Liver (tissue), 9 donors: Measurements from ENCODE around the gene IGF1. TPM values are rescaled to one million over a fixed set of nuclear protein-coding genes. Genes with fewer than 3 reads are reported as not detected.

Experiments used
- DNase-seq: peaks from one replicate; pipeline ENCODE4 v3.0.0-alpha.2; 2017; ENCODE audit warnings: low spot score
- H3K27ac ChIP-seq, 2 donors: one replicate each; pipeline ENCODE4 v1.7.0; 2013; ENCODE audit warnings: inconsistent platforms in 2 of 2, low read length in 2 of 2, control low read depth in 1 of 2, low read depth in 1 of 2, mild to moderate bottlenecking in 1 of 2
- H3K27me3 ChIP-seq, 4 donors: one replicate each; pipeline versions ENCODE4 v1.6.1 to v1.7.0; 2013; ENCODE audit warnings: low read length in 3 of 4, inconsistent platforms in 1 of 4, mild to moderate bottlenecking in 1 of 4, moderate library complexity in 1 of 4; ENCODE audit not compliant: control insufficient read depth in 4 of 4, insufficient read depth in 4 of 4
- H3K36me3 ChIP-seq, 4 donors: one replicate each; pipeline versions ENCODE4 v1.6.1 to v1.7.0; 2013; ENCODE audit warnings: low read length in 3 of 4, mild to moderate bottlenecking in 3 of 4, low read depth in 1 of 4, moderate library complexity in 1 of 4; ENCODE audit not compliant: control insufficient read depth in 4 of 4, insufficient read depth in 3 of 4
- H3K4me1 ChIP-seq, 4 donors: one replicate each; pipeline versions ENCODE4 v1.6.1 to v1.7.0; 2013; ENCODE audit warnings: low read length in 3 of 4, mild to moderate bottlenecking in 3 of 4, moderate library complexity in 1 of 4; ENCODE audit not compliant: control insufficient read depth in 4 of 4, insufficient read depth in 4 of 4
- H3K4me3 ChIP-seq, 3 donors: one replicate each; pipeline versions ENCODE4 v1.6.1 to v1.7.0; 2013; ENCODE audit warnings: low read length in 3 of 3, control low read depth in 1 of 3, low read depth in 1 of 3, mild to moderate bottlenecking in 1 of 3
- H3K9ac ChIP-seq, 2 donors: one replicate each; pipeline ENCODE4 v1.7.0; 2013; ENCODE audit warnings: low read length in 2 of 2, mild to moderate bottlenecking in 2 of 2, moderate library complexity in 2 of 2, control low read depth in 1 of 2, low read depth in 1 of 2
- H3K9me3 ChIP-seq, 4 donors: one replicate each; pipeline versions ENCODE4 v1.6.1 to v1.7.0; 2013; ENCODE audit warnings: low read length in 3 of 4; ENCODE audit not compliant: control insufficient read depth in 4 of 4
- FOXA1 ChIP-seq: IDR thresholded peaks from 2 replicates; pipeline ENCODE4 v1.6.1; 2016; ENCODE audit warnings: antibody characterized with exemption
- FOXA2 ChIP-seq: IDR thresholded peaks from 2 replicates; pipeline ENCODE4 v1.6.1; 2016; ENCODE audit warnings: antibody characterized with exemption
- GABPA ChIP-seq, 2 donors: IDR thresholded peaks in 1 of 2; conservative IDR thresholded peaks in 1 of 2; 2 replicates each; pipeline ENCODE4 v1.6.1; 2016; ENCODE audit warnings: antibody characterized with exemption in 2 of 2, mild to moderate bottlenecking in 1 of 2, moderate library complexity in 1 of 2
- HNF4A ChIP-seq, 2 donors: conservative IDR thresholded peaks; 2 replicates each; pipeline ENCODE4 v1.6.1; 2016; ENCODE audit warnings: antibody characterized with exemption in 2 of 2, mild to moderate bottlenecking in 2 of 2
- HNF4G ChIP-seq: IDR thresholded peaks from 2 replicates; pipeline ENCODE4 v1.6.1; 2016; ENCODE audit warnings: antibody characterized with exemption
- JUND ChIP-seq, 2 donors: IDR thresholded peaks; 2 replicates each; pipeline ENCODE4 v1.6.1; 2016; ENCODE audit warnings: antibody characterized with exemption in 2 of 2
- NR2F2 ChIP-seq: IDR thresholded peaks from 2 replicates; pipeline ENCODE4 v1.6.1; 2016; ENCODE audit warnings: antibody characterized with exemption
- RAD21 ChIP-seq, 2 donors: IDR thresholded peaks; 2 replicates each; pipeline ENCODE4 v1.6.1; 2016; ENCODE audit warnings: antibody characterized with exemption in 2 of 2, mild to moderate bottlenecking in 2 of 2
- RXRA ChIP-seq, 2 donors: IDR thresholded peaks; 2 replicates each; pipeline ENCODE4 v1.6.1; 2017 to 2018; ENCODE audit warnings: antibody characterized with exemption in 2 of 2, mild to moderate bottlenecking in 1 of 2
- SP1 ChIP-seq: IDR thresholded peaks from 2 replicates; pipeline ENCODE4 v1.6.1; 2018; ENCODE audit warnings: antibody characterized with exemption, mild to moderate bottlenecking
- TAF1 ChIP-seq: conservative IDR thresholded peaks from 2 replicates; pipeline ENCODE4 v1.6.1; 2016; ENCODE audit warnings: antibody characterized with exemption, mild to moderate bottlenecking
- YY1 ChIP-seq: IDR thresholded peaks from 2 replicates; pipeline ENCODE4 v1.6.1; 2016; ENCODE audit warnings: antibody characterized with exemption, mild to moderate bottlenecking
- WGBS: extraction: QIAGEN DNeasy Blood & Tissue Kit; methylation state at CpG from one replicate; pipeline ENCODE4 v1.1.7; 2013; 5-methylcytosine and 5-hydroxymethylcytosine counted together
- polyA plus RNA-seq, 2 donors: library from polyadenylated mRNA; stranded (reverse) in 1 of 2; unstranded in 1 of 2; fragments of 200-250 nt in 1 of 2; fragments of >200 nt in 1 of 2; fragmentation: Nextera tagmentation in 1 of 2; extraction: Ambion mirVana in 1 of 2; gene quantifications; one replicate each; pipeline versions ENCODE4 v1.2.1 to v1.2.3, GENCODE V29; 2013 to 2015
- total RNA-seq, 2 donors: library from RNA; depleted of rRNA; stranded (reverse); fragments of >200 nt; gene quantifications; one replicate each; pipeline ENCODE4 v1.2.3, GENCODE V29; 2014
- TF ChIP-seq, protein P1 (sequence below): IDR thresholded peaks from 2 replicates; pipeline ENCODE4 v1.6.1; 2016; ENCODE audit warnings: antibody characterized with exemption
- TF ChIP-seq, protein P2 (sequence below): IDR thresholded peaks from 2 replicates; pipeline ENCODE4 v1.6.1; 2016; ENCODE audit warnings: antibody characterized with exemption
- TF ChIP-seq, protein P3 (sequence below): IDR thresholded peaks from 2 replicates; pipeline ENCODE4 v1.6.1; 2016; ENCODE audit warnings: antibody characterized with exemption, mild to moderate bottlenecking
- TF ChIP-seq, protein P4 (sequence below): fragments of 150-350 bp; IDR thresholded peaks from 2 replicates; pipeline ENCODE4 v1.5.1; 2017; ENCODE audit warnings: improper control_type of control experiment, low read depth, low read length; ENCODE audit not compliant: missing input control
- TF ChIP-seq, protein P5 (sequence below): IDR thresholded peaks from 2 replicates; pipeline ENCODE4 v1.6.1; 2016; ENCODE audit warnings: antibody characterized with exemption
- donor health status: healthy.
- donor health status: healthy.
- donor health status: healthy.
- donor health status: healthy.
- donor health status: healthy.

IGF1 gene
- total and polyA plus RNA-seq, 4 donors = 0.61 to 118 (median 33.3) TPM

DNA sequence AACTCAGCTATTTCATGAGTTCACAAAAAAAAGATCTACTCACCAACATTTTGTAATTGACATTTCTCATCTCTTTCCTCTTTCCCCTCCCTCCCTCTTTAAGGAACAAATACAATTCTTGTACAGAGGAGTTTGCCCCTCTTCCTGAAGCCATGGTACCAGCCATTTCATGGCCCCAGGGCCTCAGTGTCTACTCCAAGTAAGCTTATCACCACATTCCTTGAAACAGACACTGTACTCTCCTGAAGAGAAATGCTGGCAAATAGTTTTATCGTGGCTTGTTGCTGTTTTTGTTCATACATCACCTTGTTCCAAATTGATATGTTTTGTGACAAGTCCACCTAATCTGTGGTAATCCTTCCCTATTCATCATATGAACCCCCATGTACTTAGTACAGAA lies 29.7 kb upstream of the IGF1 start:
- no peak overlapping the region for H3K27ac ChIP-seq
- DNase-seq = no peak
- TF ChIP-seq, protein P1, sequence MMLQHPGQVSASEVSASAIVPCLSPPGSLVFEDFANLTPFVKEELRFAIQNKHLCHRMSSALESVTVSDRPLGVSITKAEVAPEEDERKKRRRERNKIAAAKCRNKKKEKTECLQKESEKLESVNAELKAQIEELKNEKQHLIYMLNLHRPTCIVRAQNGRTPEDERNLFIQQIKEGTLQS = no peak
- no peak for TF ChIP-seq YY1
- TF ChIP-seq SP1 = no peak
- TF ChIP-seq, protein P2, sequence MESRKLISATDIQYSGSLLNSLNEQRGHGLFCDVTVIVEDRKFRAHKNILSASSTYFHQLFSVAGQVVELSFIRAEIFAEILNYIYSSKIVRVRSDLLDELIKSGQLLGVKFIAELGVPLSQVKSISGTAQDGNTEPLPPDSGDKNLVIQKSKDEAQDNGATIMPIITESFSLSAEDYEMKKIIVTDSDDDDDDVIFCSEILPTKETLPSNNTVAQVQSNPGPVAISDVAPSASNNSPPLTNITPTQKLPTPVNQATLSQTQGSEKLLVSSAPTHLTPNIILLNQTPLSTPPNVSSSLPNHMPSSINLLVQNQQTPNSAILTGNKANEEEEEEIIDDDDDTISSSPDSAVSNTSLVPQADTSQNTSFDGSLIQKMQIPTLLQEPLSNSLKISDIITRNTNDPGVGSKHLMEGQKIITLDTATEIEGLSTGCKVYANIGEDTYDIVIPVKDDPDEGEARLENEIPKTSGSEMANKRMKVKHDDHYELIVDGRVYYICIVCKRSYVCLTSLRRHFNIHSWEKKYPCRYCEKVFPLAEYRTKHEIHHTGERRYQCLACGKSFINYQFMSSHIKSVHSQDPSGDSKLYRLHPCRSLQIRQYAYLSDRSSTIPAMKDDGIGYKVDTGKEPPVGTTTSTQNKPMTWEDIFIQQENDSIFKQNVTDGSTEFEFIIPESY = no peak
- no peak for TF ChIP-seq JUND (IDR thresholded peaks at IDR 0.05)
- no peak for TF ChIP-seq FOXA2
- TF ChIP-seq NR2F2 = no peak
- no peak for TF ChIP-seq HNF4A (conservative IDR thresholded peaks at IDR 0.05)
- TF ChIP-seq GABPA (IDR thresholded peaks at IDR 0.05 in 1 of 2, conservative IDR thresholded peaks at IDR 0.05 in 1 of 2) = no peak
- no peak for TF ChIP-seq FOXA1
- TF ChIP-seq, protein P3, sequence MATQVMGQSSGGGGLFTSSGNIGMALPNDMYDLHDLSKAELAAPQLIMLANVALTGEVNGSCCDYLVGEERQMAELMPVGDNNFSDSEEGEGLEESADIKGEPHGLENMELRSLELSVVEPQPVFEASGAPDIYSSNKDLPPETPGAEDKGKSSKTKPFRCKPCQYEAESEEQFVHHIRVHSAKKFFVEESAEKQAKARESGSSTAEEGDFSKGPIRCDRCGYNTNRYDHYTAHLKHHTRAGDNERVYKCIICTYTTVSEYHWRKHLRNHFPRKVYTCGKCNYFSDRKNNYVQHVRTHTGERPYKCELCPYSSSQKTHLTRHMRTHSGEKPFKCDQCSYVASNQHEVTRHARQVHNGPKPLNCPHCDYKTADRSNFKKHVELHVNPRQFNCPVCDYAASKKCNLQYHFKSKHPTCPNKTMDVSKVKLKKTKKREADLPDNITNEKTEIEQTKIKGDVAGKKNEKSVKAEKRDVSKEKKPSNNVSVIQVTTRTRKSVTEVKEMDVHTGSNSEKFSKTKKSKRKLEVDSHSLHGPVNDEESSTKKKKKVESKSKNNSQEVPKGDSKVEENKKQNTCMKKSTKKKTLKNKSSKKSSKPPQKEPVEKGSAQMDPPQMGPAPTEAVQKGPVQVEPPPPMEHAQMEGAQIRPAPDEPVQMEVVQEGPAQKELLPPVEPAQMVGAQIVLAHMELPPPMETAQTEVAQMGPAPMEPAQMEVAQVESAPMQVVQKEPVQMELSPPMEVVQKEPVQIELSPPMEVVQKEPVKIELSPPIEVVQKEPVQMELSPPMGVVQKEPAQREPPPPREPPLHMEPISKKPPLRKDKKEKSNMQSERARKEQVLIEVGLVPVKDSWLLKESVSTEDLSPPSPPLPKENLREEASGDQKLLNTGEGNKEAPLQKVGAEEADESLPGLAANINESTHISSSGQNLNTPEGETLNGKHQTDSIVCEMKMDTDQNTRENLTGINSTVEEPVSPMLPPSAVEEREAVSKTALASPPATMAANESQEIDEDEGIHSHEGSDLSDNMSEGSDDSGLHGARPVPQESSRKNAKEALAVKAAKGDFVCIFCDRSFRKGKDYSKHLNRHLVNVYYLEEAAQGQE = no peak
- TF ChIP-seq, protein P4, sequence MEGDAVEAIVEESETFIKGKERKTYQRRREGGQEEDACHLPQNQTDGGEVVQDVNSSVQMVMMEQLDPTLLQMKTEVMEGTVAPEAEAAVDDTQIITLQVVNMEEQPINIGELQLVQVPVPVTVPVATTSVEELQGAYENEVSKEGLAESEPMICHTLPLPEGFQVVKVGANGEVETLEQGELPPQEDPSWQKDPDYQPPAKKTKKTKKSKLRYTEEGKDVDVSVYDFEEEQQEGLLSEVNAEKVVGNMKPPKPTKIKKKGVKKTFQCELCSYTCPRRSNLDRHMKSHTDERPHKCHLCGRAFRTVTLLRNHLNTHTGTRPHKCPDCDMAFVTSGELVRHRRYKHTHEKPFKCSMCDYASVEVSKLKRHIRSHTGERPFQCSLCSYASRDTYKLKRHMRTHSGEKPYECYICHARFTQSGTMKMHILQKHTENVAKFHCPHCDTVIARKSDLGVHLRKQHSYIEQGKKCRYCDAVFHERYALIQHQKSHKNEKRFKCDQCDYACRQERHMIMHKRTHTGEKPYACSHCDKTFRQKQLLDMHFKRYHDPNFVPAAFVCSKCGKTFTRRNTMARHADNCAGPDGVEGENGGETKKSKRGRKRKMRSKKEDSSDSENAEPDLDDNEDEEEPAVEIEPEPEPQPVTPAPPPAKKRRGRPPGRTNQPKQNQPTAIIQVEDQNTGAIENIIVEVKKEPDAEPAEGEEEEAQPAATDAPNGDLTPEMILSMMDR = no peak
- TF ChIP-seq HNF4G = no peak
- TF ChIP-seq RXRA (IDR thresholded peaks at IDR 0.05) = no peak
- TF ChIP-seq, protein P5, sequence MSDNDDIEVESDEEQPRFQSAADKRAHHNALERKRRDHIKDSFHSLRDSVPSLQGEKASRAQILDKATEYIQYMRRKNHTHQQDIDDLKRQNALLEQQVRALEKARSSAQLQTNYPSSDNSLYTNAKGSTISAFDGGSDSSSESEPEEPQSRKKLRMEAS = no peak
- TF ChIP-seq TAF1 = no peak
- TF ChIP-seq RAD21 (IDR thresholded peaks at IDR 0.05) = no peak
- peaks cover 4 to 31% (median 20%) of the 10 kb centered on the region in 4 donors for H3K4me1 ChIP-seq
- H3K9ac ChIP-seq = no peak overlapping the region
- H3K27me3 ChIP-seq = no peaks in the 10 kb centered on the region
- no peaks in the 10 kb centered on the region for H3K36me3 ChIP-seq
- WGBS = 58% methylated on average over 1 of the region's 1 CpG
- no peak overlapping the region for H3K4me3 ChIP-seq
- no peaks in the 10 kb centered on the region for H3K9me3 ChIP-seq
